ENCODE results near the gene SPACA4. TPM values are rescaled to one million over a fixed set of nuclear protein-coding genes. Genes with fewer than 3 reads are reported as not detected.

The SPACA4 gene
- total RNA-seq, 1 experiment from 2014 or later = not detected

DNA sequence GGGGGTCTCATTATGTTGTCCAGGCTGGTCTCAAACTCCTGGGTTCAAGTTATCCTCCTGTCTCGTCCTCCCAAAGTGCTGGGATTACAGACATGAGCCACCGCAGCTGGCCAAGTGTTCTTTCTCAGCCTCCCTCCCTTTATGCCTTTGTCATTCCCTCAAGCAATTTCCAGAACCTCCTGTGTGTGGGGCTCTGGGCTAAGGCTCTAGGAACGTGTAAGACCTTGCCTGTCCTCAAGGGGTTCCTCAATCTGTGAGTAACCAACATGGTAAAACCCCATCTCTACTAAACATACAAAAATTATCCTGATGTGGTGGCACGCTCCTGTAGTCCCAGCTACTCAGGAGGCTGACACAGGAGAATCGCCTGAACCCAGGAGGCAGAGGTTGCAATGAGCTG, 15.5 kb upstream of the SPACA4 start:
- 0 out of 5 replicates have a peak overlapping the region, but pooled peaks of 1 of the 2 experiments have one; percentile 26 for H3K4me3 Mint-ChIP-seq
- Histone ChIP-seq H3K4ac (ENCODE audit: low read depth, low read length) (no peak overlapping the region), H3K23ac (ENCODE audit: insufficient read length, low read depth, low read length) (no peak overlapping the region), H3T11ph (ENCODE audit: low read length) (no peak overlapping the region), H2AFZ (ENCODE audit: low read length) (no peak overlapping the region), H4K20me1 (ENCODE audit: control insufficient read depth, insufficient read depth, insufficient read length) (no peaks in the 10 kb centered on the region), H4K8ac (replicated peaks; ENCODE audit: insufficient read length, low read depth, low read length) (no peak overlapping the region), H3K23me2 (ENCODE audit: insufficient read length, low read depth, low read length, poor library complexity, severe bottlenecking) (peaks cover 9% of the 10 kb centered on the region), H3K9me3 (ENCODE audit: control insufficient read depth, low read depth, low read length) (no peaks in the 10 kb centered on the region), H3K79me1 (ENCODE audit: insufficient read depth, low read depth, low read length, poor library complexity, severe bottlenecking) (no peaks in the 10 kb centered on the region), H3K9ac (ENCODE audit: extremely low read depth, insufficient read length, low read length) (no peak overlapping the region), H3K14ac (ENCODE audit: insufficient read depth, low read length) (no peak overlapping the region; the same call in 1 of the 2 replicates), H2BK5ac (ENCODE audit: insufficient read length, low read length) (no peak overlapping the region), H4K5ac (ENCODE audit: insufficient read length, low read depth, low read length) (no peak overlapping the region), H2AK5ac (ENCODE audit: insufficient read length, low read length) (no peak overlapping the region), H2BK20ac (ENCODE audit: low read depth, low read length, poor library complexity, severe bottlenecking) (no peak overlapping the region), H3K79me2 (ENCODE audit: insufficient read depth, low read length) (no peaks in the 10 kb centered on the region), H4K91ac (ENCODE audit: insufficient read length, low read depth, low read length) (no peak overlapping the region), H3K56ac (ENCODE audit: insufficient read length, low read depth, low read length) (no peak overlapping the region), H3K18ac (ENCODE audit: insufficient read length, low read depth, low read length) (no peak overlapping the region), H3K4me2 (ENCODE audit: insufficient read depth, insufficient read length, low read length) (no peak overlapping the region), H2BK12ac (ENCODE audit: insufficient read length, low read depth, low read length) (no peak overlapping the region), H3K27ac (ENCODE audit: insufficient read length, low read depth, low read length) (no peak overlapping the region), H2BK15ac (ENCODE audit: low read depth, low read length) (no peak overlapping the region), H2BK120ac (ENCODE audit: low read depth, low read length, poor library complexity, severe bottlenecking) (no peak overlapping the region), H3K27me3 (ENCODE audit: insufficient read depth, low read length) (no peaks in the 10 kb centered on the region), H3K4me1 (ENCODE audit: insufficient read depth, low read length) (no peaks in the 10 kb centered on the region)
- peak; percentile 40 for TF ChIP-seq CTCF (conservative IDR thresholded peaks at IDR 0.05)
- H3K4me1 Mint-ChIP-seq = peaks cover 7 to 8% of the 10 kb centered on the region in 2 experiments; a peak in 3 of 4 replicates
- peaks cover 41% of the 10 kb centered on the region for H3K27me3 Mint-ChIP-seq (ENCODE audit: low read depth)
- no peak overlapping the region for H3K27ac Mint-ChIP-seq
- no peaks in the 10 kb centered on the region for H3K36me3 Mint-ChIP-seq (ENCODE audit: insufficient read depth in 1 of 3, low read depth in 3 of 3)
- no peak for DNase-seq
- WGBS (ENCODE audit: extremely low coverage, insufficient read length, low lambda C conversion rate) = no CpG with 5 or more reads among the region's 5 CpGs
- H3K9me3 Mint-ChIP-seq = no peaks in the 10 kb centered on the region; a peak in 1 of 5 replicates
